Heart left ventricle (tissue), 13 donors: Measurements from ENCODE around the gene DAND5.

ENCODE experiments used
- POLR2A ChIP-seq, 2 donors: fragments of 450-650 bp; IDR thresholded peaks; one replicate each; pipeline ENCODE4 v1.6.1; 2017; ENCODE audit warnings: antibody characterized with exemption in 2 of 2, mild to moderate bottlenecking in 2 of 2, moderate library complexity in 2 of 2
- TF ChIP-seq, protein P1 (sequence below), 12 donors: fragments of 200-600 bp; sonication (generic) in 4 of 12; IDR thresholded peaks; one replicate each; pipeline versions ENCODE4 v1.5.0 to v1.8.0; 2018 to 2022; ENCODE audit warnings: antibody characterized with exemption in 12 of 12, mild to moderate bottlenecking in 5 of 12
- donor health status: ischemic (EF 13 %, LVEDD 7.1; RV severe dilation, severe dysfunction).
- donor health status: DM: no; HTN: yes; CAD: no.
- donor health status: DM: no; HTN: no; CAD: no.
- donor health status: ischemic (EF 25% LVEDD 6.9; RV normal size, moderate dysfunction).
- donor health status: ischemic (EF 25% LVEDD 5.7; RV mildly dilated, moderate dysfunction).
- donor health status: ischemic (EF 35%, LVEDD 5.7; RV mildly dilated, moderate dysfunction).
- donor health status: nonischemic (EF 11% LVEDD 7.7; RV severe dilation, severe dysfunction).
- donor health status: DM: yes; HTN: yes; CAD: no.
- donor health status: PGD.
- donor health status: ischemic (EF 29% LVEDD 5.4; RV normal size, mild dysfunction).
- donor health status: nonischemic (EF 23%, LVEDD 6.1; RV moderate dilation, normal function).

DNA sequence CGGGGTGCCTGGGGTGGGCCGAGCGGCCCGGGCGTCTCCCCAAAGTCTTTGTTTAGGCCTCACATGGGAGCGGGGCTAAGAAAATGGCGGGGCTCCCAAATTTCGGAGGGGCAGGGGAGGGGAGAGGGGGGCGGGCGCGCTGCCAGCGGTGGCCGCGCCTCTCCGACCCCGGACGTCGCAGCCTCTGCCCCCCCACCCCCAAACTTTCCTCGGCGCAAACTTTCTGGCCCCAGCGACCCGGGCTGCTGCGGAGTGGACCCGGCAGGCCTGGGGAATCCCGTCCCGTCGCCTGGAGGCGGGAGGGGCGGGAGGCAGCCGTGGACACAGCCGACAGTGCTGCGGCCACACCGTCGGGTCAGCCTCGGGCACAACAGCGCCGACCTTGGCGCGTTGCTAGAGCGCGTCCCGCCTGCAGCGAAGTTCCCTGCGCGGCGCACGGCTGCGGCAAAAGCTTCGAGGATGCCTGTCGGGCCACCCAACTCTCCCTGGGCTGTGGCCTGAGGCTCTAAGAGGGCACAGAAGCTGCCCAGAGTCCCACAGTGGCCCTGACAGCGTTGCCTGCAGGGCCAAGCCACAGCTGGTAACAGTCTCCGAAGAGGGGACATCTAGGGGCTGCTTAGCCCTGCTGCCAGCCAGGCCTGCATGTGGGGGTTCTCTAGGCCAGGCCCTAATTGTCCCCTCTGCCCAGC is 27.2 kb downstream of the DAND5 start:
- no peak for TF ChIP-seq POLR2A (IDR thresholded peaks at IDR 0.05)
- TF ChIP-seq, protein P1, sequence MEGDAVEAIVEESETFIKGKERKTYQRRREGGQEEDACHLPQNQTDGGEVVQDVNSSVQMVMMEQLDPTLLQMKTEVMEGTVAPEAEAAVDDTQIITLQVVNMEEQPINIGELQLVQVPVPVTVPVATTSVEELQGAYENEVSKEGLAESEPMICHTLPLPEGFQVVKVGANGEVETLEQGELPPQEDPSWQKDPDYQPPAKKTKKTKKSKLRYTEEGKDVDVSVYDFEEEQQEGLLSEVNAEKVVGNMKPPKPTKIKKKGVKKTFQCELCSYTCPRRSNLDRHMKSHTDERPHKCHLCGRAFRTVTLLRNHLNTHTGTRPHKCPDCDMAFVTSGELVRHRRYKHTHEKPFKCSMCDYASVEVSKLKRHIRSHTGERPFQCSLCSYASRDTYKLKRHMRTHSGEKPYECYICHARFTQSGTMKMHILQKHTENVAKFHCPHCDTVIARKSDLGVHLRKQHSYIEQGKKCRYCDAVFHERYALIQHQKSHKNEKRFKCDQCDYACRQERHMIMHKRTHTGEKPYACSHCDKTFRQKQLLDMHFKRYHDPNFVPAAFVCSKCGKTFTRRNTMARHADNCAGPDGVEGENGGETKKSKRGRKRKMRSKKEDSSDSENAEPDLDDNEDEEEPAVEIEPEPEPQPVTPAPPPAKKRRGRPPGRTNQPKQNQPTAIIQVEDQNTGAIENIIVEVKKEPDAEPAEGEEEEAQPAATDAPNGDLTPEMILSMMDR (IDR thresholded peaks at IDR 0.05), result peak in 3 of 12 donors; percentile 24 to 31 (median 28)
